ENCODE results near the gene STAMBP.

DNA sequence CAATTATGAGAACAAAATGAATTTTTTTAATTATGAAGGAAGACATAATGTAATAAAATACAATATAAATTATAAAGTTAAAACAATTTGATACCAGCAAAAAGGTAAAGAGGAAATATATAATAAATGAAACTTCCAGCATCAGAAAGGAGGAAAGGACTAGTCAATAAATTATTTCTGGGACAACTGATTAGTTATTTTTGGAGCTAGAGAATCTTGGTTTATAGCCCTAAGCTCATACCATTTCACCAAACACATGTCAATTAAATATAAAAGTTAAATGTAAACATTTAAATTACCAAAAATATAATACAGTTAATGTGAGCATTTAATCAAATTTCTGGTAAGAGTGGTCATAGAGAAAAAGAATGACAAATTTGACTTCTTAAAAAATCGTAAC lies 76.2 kb downstream of the STAMBP start:
- TF ChIP-seq, protein P1, sequence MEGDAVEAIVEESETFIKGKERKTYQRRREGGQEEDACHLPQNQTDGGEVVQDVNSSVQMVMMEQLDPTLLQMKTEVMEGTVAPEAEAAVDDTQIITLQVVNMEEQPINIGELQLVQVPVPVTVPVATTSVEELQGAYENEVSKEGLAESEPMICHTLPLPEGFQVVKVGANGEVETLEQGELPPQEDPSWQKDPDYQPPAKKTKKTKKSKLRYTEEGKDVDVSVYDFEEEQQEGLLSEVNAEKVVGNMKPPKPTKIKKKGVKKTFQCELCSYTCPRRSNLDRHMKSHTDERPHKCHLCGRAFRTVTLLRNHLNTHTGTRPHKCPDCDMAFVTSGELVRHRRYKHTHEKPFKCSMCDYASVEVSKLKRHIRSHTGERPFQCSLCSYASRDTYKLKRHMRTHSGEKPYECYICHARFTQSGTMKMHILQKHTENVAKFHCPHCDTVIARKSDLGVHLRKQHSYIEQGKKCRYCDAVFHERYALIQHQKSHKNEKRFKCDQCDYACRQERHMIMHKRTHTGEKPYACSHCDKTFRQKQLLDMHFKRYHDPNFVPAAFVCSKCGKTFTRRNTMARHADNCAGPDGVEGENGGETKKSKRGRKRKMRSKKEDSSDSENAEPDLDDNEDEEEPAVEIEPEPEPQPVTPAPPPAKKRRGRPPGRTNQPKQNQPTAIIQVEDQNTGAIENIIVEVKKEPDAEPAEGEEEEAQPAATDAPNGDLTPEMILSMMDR (IDR thresholded peaks at IDR 0.05; ENCODE audit: low read depth, low read length), result no peak
- TF ChIP-seq POLR2A (IDR thresholded peaks at IDR 0.05; ENCODE audit: extremely low read depth, insufficient read length), result no peak
- TF ChIP-seq, protein P2, sequence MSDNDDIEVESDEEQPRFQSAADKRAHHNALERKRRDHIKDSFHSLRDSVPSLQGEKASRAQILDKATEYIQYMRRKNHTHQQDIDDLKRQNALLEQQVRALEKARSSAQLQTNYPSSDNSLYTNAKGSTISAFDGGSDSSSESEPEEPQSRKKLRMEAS (IDR thresholded peaks at IDR 0.05; ENCODE audit: low read depth, low read length), result no peak
- no peak for TF ChIP-seq MYC (IDR thresholded peaks at IDR 0.05; ENCODE audit: low read depth, low read length)

Data from NB4 (cell line).